DMS53 treated with DMSO at 0.1 percent for 48 hours (cell line): ENCODE results near the gene PTPN7.
A peak's percentile ranks its signal among the peaks of the same experiment; 100 is the strongest.
"Not testable (repeated sequence)": the region's sequence is repeated elsewhere in the genome, so short reads cannot be mapped to it uniquely, and the experiment has no call there.

ENCODE experiments used
- DNase-seq: peaks from one replicate; lab custom pipeline; 2025; ENCODE audit not compliant: unreplicated experiment; lab: John Stamatoyannopoulos, UW

Gene PTPN7

DNA sequence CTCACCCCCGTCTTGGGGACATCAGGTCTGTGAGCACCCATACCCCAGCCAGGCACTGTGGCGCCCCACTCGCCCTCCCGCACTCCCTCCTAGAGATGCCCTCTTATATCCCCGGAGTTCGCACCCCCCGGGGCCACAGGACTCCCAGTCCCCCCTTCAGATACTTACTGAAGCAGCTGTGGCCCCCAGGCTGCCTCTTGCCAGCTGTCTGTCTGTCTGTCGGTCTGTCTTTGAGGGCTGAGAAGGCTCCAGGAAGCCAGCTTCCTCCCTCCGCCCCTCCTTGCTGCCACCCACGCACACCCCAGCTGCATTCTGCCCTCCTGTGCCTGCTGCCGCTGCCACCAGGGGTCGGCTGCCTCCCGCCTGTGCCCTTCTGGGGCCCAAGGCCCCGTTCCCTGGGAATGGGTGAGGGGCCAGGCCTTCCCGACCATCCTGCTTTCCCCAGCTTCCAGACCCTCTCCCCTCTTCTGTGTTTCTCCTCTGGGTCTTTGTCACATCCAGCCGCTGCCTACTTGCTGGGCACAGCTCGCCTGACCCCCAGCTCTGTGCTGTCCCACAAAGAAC is at the start of gene PTPN7:
TSS of gene PTPN7 (minus strand) at position 226 of the 564 bp plus-strand sequence. CDS start 1,200 bp downstream, outside the sequence.
- DNase-seq = no peak

DNA sequence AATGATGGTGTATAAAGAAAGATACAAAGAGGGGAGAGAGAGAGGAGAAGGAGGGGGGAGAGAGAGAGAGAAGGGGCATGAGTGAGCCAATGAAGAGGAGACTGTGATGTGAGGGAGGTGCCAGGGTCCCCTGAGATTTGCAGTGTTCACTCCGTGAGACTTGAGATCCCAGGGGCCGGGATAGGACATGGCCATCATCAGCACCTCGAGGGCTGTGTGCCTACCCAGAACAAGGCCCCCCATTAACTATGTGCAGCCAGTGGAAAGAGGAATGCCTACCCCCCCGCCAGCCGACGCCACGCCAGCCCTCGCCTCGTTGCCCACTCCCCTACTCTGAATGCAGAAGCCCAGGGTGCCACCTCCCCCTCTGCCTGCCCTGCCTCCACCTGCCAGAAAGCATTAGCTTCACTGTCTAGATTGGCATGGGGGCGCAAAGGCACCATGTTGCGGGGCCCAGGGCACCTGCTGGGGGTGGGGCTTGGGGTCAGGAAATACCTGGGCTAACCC is 48.0 kb upstream of the PTPN7 start:
- no peak for DNase-seq

DNA sequence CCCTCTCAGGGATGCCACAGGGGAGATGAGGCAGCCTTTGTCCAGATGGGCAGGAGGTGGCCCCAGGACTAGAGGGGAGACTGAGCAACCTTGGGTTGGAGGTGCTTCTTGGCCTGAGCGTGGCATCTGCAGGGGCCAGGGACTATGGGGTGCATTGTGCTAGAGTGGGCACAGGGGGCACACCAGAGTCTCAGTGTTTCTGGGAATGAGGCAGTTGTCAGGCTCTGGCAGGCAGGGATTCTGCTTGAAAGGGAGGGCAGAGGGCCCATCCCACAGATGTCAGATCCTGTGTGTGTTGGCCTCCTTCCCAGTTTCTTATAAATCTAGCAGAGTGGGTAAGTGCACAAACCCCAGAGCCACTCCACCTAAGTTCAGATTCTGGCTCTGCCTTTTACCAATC is 46.9 kb upstream of the PTPN7 start:
- DNase-seq = no peak

DNA sequence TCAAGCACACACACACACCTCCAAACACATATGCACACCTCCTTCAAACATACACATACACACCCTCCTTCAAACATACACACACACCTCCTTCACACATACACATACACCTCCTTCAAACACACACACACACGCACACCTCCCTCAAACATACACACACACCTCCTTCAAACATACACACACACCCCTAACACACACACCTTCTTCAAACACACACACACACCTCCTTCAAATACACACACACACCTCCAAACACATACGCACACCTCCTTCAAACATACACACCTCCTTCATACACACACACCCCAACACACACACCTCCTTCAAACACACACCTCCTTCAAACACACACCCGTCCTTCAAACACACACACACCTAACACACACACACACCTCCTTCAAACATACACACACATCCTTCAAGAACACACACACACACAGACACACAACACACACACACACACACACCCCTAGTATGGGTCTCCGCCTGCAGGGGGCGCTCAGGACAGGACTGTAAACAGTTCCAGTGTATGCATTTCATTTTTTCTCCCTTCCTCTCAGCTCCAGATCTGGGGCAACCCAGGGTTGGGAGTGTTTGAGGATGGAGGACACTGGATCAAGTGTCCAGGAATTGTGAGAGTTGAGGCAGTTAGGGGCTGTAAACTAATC is 45.3 kb upstream of the PTPN7 start:
- no peak for DNase-seq

DNA sequence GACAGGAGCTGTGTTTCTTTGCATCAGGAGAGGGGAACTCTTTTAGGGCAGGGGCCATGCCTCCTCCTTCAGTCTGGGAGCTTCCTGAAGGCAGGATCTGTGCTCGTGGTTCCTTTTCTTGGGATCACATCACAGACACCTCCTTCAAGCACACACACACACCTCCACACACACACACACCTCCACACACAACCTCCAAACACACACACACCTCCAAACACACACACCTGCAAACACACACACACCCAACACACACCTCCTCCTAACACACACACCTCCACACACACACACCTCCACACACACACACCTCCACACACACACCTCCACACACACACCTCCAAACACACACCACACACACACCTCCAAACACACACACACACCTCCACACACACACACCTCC is 43.7 kb upstream of the PTPN7 start:
- DNase-seq = no peak

DNA sequence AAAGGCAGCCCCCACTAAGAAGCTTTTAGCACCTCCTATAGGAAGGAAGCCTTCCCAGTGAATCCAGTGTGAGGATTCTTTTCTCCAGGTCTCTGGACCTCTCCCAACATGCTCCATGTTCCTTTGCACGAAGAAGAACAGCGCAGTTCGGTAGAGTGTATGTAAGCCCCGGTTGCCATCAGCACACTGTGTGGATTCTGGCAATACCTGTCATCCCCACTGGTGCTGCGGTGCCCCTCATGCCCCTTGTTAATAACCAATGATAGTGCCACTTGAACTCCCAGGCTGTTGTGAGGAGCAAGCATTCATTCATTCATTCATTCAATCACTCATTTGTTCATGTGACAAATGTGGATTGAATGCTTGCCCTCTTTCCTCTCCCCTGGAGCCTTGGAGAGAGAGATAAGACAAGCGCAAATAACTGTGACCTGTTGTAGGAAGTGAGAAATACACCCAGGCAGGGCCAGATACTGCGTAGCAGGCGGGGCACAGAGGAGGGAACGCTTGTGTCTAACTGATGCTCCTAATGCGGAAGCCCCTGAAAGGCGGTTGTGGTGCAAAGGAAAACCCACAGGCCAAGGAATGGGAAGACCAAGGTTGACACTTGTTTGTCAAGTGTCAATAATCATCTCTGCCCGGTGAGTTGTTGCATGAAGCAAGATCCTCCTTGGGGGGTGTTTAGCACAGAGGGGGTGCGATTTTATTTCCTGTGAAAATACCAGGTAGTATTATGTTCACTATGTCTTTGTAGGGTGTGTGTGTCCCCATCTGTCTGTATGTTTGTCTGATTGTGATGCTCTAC is 43.0 kb upstream of the PTPN7 start:
- no peak for DNase-seq

DNA sequence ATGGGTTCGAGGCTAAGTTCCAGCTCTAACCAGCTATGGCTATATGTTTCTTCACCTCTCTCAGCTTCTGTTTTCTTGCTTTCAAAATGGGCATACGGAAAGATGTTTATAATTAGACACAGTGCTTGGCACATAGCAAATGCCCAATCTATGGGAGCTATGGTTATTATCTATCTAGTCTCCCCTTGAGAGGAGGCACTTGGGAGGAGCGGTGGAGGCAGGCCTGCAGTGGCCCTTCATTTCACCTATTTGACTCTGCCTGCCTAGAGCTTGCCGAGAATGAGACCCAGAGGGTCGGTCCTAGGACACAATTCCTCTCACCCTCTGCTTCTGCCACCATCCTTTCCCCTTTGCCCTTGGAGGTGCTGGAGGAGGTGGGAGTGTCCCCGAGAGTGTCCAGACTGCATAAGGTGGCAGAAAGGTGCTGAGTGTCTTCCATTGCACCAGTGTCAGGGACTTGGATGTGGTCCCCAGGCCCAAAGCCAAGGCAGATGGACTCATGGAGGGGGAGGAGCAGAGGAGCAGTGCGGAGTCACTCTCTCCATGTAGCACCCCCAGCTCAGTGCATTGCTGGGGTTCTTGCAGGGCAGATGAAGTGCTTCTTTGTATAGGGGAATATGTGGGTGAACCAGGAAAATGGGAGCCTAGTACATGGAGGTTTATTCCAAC is 42.2 kb upstream of the PTPN7 start:
- DNase-seq = no peak

DNA sequence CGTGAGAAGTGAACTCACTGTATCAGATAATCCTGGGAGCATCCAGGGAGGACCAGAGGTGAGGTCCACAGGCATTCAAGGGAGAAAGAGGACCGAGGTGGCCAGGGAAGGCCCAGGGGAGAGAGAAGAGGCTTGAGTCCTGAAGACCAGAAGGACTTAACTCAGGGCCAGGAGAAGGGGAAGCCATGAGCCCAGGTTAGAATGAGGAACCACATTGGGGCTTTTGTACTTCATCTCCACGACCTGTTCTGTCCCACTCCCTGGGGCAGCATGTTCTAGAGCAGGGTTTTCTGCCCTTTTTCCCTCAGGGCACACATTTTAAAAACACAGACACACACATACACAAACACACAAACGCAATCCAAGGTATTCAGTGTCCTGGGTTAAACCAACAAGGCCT is 41.6 kb upstream of the PTPN7 start:
- no peak for DNase-seq

DNA sequence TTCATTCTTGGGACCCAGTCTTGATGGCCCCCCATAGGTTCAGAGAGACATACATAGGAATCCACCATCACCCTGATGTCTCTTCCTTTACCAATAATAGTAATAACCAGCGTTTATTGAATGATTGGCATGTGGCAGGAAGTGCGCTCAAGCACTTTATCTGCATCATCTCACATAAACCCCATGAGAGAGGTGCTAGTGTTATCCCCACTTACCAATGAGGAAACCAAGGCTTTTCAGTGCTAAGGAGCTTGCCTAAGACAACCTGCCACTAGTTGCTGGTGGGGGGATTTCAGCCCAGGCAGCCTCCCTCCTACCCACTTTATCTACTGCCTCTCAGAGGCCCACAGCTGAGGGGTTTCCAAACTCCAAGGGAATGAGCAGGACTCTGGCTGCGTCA is 40.9 kb upstream of the PTPN7 start:
- no peak for DNase-seq

DNA sequence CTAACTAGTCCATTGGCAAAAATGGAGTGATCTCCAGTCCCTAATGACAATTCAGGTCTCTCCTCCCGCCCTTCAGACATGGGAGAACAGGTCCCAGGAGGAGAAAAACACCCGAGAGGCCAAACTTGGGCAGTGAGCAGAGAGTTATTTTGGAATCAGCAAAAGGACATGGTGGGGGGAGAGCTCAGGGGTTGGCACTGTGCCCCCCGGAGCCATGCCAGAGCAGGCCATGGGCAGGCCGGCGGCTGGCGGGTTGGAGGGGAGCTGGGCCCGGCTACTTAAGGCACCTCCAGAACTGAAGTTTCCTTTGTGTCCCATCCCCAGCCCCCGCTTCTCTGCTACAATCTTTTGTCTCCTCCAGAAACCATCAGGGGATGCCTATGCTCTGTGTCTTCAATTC is 40.3 kb upstream of the PTPN7 start:
- DNase-seq = no peak

DNA sequence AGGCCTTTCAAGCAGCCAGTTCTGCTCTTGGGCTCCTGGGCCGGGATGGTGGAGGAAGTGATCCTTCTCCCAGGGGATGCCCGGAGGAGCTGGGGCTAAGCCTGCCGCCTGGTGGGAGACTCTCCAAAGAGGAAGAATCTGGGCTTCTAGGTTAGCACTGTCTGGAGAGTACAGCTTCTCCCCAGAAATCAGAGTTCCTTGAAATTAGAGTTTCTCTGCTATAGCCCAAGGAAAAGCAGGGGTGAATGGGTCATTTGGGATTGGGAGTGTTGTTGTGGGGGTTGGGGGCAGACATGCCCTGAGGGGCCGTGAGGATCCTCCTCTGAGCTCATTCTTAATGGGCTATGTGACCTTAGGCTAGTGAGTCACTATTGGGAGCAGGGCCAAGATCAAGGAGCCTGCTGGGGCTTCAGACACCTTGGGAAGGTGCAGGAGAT is 39.7 kb upstream of the PTPN7 start:
- no peak for DNase-seq

DNA sequence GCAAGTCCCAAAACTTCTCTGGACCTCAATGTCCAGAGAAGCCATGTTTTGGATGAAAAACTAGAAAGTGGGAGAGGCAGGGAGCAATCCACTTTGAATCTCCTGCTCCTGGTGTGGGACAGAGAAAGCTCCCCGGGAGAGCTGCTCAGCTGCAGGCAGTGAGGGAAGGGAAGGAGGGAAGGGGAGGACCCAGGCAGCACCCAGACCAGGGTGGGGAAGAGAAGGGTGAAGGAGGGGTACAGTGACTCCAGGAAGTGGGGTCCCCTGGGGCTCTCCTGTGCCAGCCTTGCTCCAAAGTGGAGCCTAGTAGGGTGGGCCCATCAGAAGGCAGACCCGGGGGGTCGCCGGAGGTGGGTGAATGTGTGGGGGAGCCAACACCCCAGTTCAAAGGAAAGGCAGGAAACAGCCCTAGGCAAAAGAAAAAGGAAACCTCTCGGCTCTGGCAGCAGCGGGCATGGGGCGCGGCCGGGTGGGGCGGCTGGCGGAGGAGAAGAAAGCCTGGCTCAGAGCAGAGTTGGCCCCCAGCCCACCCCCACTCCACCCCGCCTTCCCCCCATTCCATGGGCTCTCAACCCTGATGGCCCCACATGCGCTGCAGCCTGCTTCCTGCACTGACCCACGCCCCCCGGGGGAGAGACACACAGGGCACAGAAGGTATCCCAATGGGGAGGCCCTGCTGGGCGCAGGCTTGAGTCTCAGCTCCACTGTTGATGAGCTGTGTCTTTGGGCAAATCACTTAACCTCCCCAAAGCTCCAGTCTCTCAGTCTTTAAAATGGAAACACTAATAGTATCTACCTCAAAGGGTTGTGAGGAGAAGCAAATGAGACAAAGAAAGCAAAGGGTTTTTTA is 38.9 kb upstream of the PTPN7 start:
- no peak for DNase-seq

DNA sequence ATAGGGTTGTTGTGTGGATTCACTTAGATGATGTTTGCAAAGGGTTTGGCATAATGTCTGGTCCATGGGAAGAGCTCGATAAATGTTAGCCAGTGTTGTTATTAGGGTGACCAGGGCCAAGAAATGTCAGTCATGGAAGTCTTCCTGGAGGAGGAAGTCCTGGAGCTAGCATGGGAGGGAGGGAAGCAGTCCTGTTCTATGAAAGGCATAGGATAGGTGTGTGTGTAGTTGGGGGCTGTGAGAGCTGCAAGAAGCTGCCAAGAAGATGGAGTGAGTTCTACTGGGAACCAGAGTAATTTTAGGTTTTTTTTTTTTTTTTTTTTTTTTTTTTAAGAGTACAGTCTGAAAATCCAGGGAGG is 37.9 kb upstream of the PTPN7 start:
- no peak for DNase-seq

DNA sequence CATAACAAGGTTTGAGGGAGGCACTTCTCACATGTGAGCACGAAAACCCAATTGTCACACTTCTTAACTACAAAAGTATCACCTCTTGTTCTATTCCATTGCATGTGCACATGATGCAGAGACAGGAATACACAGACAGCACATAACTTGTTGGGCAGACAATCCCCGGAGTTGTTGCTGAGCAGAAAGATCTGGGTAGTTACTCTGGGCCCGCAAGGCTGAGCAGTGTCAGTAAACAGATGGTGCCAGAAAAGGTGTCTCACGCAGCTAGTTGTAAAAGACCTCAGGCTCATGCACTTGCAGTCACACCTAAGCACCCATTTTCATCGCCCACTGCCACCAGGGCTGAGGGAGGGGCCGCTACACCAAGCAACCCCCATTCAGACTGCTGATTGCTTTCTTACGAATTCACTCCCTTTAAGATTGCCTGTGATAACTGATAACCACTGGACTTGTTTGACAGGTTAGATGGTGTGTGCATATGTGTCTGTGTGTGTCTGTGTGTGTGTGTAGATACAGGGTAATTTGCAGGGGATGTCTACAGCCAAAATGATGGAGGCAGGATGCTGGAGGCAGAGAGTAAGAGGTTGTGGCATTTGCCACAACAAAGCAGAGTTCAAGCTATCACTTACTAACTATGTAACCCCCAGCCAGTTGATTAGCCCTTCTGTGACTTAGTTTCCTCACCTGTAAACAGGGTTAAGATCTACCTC is 37.4 kb upstream of the PTPN7 start:
- no peak for DNase-seq

DNA sequence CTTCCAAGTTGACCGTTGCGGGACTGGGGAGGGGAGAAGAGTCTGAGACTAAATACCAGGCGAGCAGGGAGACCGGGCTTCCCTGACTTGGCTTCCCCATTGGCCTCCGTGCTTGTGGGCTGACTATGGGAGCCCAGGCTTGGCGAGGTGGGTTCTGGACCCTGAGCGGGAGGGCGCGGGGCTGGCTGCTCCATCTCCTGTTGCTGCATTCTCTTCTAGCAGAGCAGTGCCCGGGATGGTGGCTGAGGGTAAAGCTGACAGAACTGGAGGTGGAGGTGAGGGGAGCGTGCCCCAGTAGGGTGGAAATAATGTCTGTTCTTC is 33.9 kb upstream of the PTPN7 start:
- DNase-seq = no peak

DNA sequence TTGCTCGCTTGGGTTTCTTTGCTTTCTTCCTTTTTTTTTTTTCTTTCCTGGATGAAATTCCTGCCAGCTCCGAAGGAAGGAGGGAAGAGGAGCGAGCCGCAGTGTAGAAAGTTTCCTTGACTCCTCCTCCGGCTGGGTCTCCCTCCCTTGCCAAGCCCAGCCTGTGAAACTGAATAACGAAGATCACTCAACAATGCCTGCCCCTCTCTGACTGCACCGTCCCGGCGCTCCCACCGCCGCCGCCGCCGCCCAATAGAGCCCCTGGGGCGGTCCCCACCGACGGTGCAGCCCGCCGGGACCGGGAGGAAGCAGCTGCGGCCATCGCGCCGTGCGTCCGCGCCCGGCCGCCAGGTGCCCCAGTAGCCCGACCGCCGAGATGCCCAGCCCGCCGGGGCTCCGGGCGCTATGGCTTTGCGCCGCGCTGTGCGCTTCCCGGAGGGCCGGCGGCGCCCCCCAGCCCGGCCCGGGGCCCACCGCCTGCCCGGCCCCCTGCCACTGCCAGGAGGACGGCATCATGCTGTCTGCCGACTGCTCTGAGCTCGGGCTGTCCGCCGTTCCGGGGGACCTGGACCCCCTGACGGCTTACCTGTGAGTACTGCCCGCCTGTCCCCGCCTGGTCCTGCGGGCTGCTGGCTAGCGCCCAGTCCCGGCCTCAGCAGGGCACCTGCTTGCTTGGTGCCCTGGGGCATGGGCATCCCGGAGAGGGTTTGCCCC is 33.4 kb upstream of the PTPN7 start, which contains the start of gene LGR6:
TSS of gene LGR6 (plus strand) at position 186 of the 714 bp plus-strand sequence. CDS start at position 377, 191 bp downstream.
- DNase-seq = no peak

DNA sequence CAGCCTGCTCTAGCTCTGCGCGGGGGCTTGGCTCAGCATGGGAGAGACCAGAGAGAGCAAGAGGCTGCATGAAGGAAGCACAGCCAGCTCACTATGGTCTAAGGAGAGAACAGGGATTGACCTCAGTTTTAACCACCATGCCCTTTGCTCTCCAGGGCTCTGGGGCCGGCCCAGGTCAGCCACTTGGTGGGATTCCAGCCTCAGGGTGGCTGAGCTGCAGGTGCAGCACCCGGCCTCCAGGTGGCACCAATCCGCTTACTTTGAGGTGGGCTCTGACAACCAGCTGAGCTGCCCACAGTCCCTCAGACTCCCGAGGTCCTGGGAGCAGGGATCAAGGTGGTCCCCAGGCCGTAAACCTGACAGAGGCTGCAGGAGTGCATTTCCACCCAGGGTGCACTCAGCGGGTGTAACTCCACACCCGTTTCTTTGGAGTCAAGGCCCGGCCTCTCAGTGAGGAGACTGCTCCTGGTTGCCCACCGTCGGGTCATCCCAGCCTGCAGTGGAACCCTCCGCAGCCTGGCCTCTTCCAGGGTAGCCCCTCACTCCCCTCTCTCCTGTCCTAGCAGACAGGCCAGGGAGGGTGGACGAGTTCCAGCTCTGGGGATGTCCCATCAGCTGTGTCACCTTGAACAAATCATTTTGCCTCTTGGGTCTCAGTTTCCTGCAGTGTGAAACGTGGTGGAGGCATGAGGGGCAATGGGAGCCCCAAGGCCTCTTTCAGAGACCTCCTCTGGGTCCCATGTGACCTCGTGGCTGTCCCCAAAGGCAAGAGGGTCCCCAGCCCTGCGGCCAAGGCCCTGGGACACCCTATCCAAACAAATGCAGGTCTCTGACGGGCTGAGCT is 32.6 kb upstream of the PTPN7 start:
- DNase-seq = peak; percentile 27

DNA sequence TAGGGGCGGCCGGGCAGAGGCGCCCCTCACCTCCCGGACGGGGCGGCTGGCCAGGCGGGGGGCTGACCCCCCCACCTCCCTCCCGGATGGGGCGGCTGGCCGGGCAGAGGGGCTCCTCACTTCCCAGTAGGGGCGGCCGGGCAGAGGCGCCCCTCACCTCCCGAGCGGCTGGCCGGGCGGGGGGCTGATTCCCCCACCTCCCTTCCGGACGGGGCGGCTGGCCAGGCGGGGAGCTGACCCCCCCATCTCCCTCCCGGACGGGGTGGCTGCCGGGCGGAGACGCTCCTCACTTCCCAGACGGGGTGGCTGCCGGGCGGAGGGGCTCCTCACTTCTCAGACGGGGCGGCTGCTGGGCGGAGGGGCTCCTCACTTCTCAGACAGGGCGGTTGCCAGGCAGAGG is 31.0 kb upstream of the PTPN7 start:
- not testable (repeated sequence) for DNase-seq
